H9 (cell line): ENCODE measurements around the gene AIFM2. TPM values are rescaled to one million over a fixed set of nuclear protein-coding genes. Genes with fewer than 3 reads are reported as not detected.

ENCODE experiments used
- DNase-seq: peaks from one replicate; pipeline ENCODE4 v3.0.0-alpha.2; 2017
- H2AFZ ChIP-seq: one replicate; pipeline ENCODE4 v1.6.1; 2013; ENCODE audit warnings: mild to moderate bottlenecking, low read length, control low read depth, moderate library complexity
- H2AK5ac ChIP-seq: 2 replicates; pipeline ENCODE4 v1.6.1; 2013; ENCODE audit warnings: low read length, control low read depth, mixed read lengths; ENCODE audit not compliant: insufficient read length
- H2BK120ac ChIP-seq: one replicate; pipeline ENCODE4 v1.6.1; 2013; ENCODE audit warnings: low read depth, mild to moderate bottlenecking, low read length, control low read depth, inconsistent platforms; ENCODE audit not compliant: poor library complexity, severe bottlenecking
- H2BK12ac ChIP-seq: 2 replicates; pipeline ENCODE4 v1.6.1; 2013; ENCODE audit warnings: low read length, control low read depth, mixed read lengths, low read depth; ENCODE audit not compliant: insufficient read length
- H2BK15ac ChIP-seq: 2 replicates; pipeline ENCODE4 v1.6.1; 2013; ENCODE audit warnings: low read depth, low read length, control low read depth
- H2BK20ac ChIP-seq: one replicate; pipeline ENCODE4 v1.6.1; 2013; ENCODE audit warnings: low read depth, mild to moderate bottlenecking, low read length, control low read depth, inconsistent platforms; ENCODE audit not compliant: poor library complexity, severe bottlenecking
- H2BK5ac ChIP-seq: 2 replicates; pipeline ENCODE4 v1.6.1; 2013; ENCODE audit warnings: low read length, control low read depth, mixed read lengths; ENCODE audit not compliant: insufficient read length
- H3K14ac ChIP-seq: 2 replicates; pipeline ENCODE4 v1.6.1; 2013; ENCODE audit warnings: low read length, control low read depth; ENCODE audit not compliant: insufficient read depth
- H3K18ac ChIP-seq: 2 replicates; pipeline ENCODE4 v1.6.1; 2013; ENCODE audit warnings: low read depth, mild to moderate bottlenecking, mixed read lengths, low read length, control low read depth; ENCODE audit not compliant: insufficient read length
- H3K23ac ChIP-seq: 2 replicates; pipeline ENCODE4 v1.6.1; 2013; ENCODE audit warnings: low read length, control low read depth, mixed read lengths, low read depth; ENCODE audit not compliant: insufficient read length
- H3K23me2 ChIP-seq: 2 replicates; pipeline ENCODE4 v1.6.1; 2013; ENCODE audit warnings: low read depth, mild to moderate bottlenecking, mixed read lengths, low read length, control low read depth; ENCODE audit not compliant: insufficient read length, poor library complexity, severe bottlenecking
- H3K27ac ChIP-seq: 2 replicates; pipeline ENCODE4 v1.5.1; 2013; ENCODE audit warnings: low read length, control low read depth, mixed read lengths, low read depth; ENCODE audit not compliant: insufficient read length
- H3K27me3 ChIP-seq: 2 replicates; pipeline ENCODE4 v1.6.1; 2013; ENCODE audit warnings: low read length, control low read depth, inconsistent platforms; ENCODE audit not compliant: insufficient read depth
- H3K4ac ChIP-seq: 2 replicates; pipeline ENCODE4 v1.6.1; 2013; ENCODE audit warnings: low read depth, mild to moderate bottlenecking, control low read depth, inconsistent platforms, low read length, moderate library complexity
- H3K4me1 ChIP-seq: 2 replicates; pipeline ENCODE4 v1.6.1; 2013; ENCODE audit warnings: low read length, control low read depth, inconsistent platforms; ENCODE audit not compliant: insufficient read depth
- H3K4me2 ChIP-seq: 2 replicates; pipeline ENCODE4 v1.6.1; 2013; ENCODE audit warnings: low read length, control low read depth, mixed read lengths; ENCODE audit not compliant: insufficient read length, insufficient read depth
- H3K56ac ChIP-seq: 2 replicates; pipeline ENCODE4 v1.6.1; 2013; ENCODE audit warnings: low read depth, mild to moderate bottlenecking, mixed read lengths, low read length, control low read depth; ENCODE audit not compliant: insufficient read length
- H3K79me1 ChIP-seq: 2 replicates; pipeline ENCODE4 v1.6.1; 2013; ENCODE audit warnings: low read depth, mild to moderate bottlenecking, moderate library complexity, low read length, control low read depth, inconsistent platforms; ENCODE audit not compliant: insufficient read depth, poor library complexity, severe bottlenecking
- H3K79me2 ChIP-seq: 2 replicates; pipeline ENCODE4 v1.6.1; 2013; ENCODE audit warnings: low read length, control low read depth, inconsistent platforms; ENCODE audit not compliant: insufficient read depth
- H3K9ac ChIP-seq: 2 replicates; pipeline ENCODE4 v1.6.1; 2013; ENCODE audit warnings: low read length, control low read depth, mixed read lengths; ENCODE audit not compliant: insufficient read length; ENCODE audit errors: extremely low read depth
- H3K9me3 ChIP-seq: one replicate; pipeline ENCODE4 v1.6.1; 2013; ENCODE audit warnings: low read depth, low read length, inconsistent platforms; ENCODE audit not compliant: control insufficient read depth
- H3T11ph ChIP-seq: one replicate; pipeline ENCODE4 v1.6.1; 2013; ENCODE audit warnings: mild to moderate bottlenecking, low read length, control low read depth, inconsistent platforms
- H4K20me1 ChIP-seq: one replicate; pipeline ENCODE4 v1.6.1; 2013; ENCODE audit not compliant: control insufficient read depth, insufficient read length, insufficient read depth
- H4K5ac ChIP-seq: 2 replicates; pipeline ENCODE4 v1.6.1; 2013; ENCODE audit warnings: low read depth, mild to moderate bottlenecking, mixed read lengths, low read length, control low read depth; ENCODE audit not compliant: insufficient read length
- H4K8ac ChIP-seq: replicated peaks from 2 replicates; pipeline ENCODE4 v1.6.1; 2013; ENCODE audit warnings: low read length, control low read depth, mixed read lengths, low read depth; ENCODE audit not compliant: insufficient read length
- H4K91ac ChIP-seq: 2 replicates; pipeline ENCODE4 v1.6.1; 2013; ENCODE audit warnings: low read depth, mild to moderate bottlenecking, moderate library complexity, mixed read lengths, low read length, control low read depth; ENCODE audit not compliant: insufficient read length
- H3K27ac Mint-ChIP-seq, 3 experiments: 2 replicates in 2 of 3; 3 replicates in 1 of 3; pipeline ENCODE4 v1.8.0; 2020 to 2021; ENCODE audit warnings: mixed read lengths in 3 of 3, mild to moderate bottlenecking in 1 of 3, moderate library complexity in 1 of 3
- H3K27me3 Mint-ChIP-seq: 2 replicates; pipeline ENCODE4 v1.8.0; 2021; ENCODE audit warnings: low read depth, mild to moderate bottlenecking, moderate library complexity, mixed read lengths
- H3K36me3 Mint-ChIP-seq, 3 experiments: 2 replicates in 2 of 3; 3 replicates in 1 of 3; pipeline ENCODE4 v1.8.0; 2020 to 2021; ENCODE audit warnings: low read depth in 3 of 3, mixed read lengths in 3 of 3; ENCODE audit not compliant: insufficient read depth in 1 of 3
- H3K4me1 Mint-ChIP-seq, 2 experiments: 2 replicates each; pipeline ENCODE4 v1.8.0; 2020; ENCODE audit warnings: mixed read lengths in 2 of 2
- H3K4me3 Mint-ChIP-seq, 2 experiments: 2 replicates in 1 of 2; 3 replicates in 1 of 2; pipeline ENCODE4 v1.8.0; 2020 to 2021; ENCODE audit warnings: mild to moderate bottlenecking in 2 of 2, mixed read lengths in 2 of 2, moderate library complexity in 1 of 2
- H3K9me3 Mint-ChIP-seq, 2 experiments: 2 replicates in 1 of 2; 3 replicates in 1 of 2; pipeline ENCODE4 v1.8.0; 2020; ENCODE audit warnings: mild to moderate bottlenecking in 2 of 2, mixed read lengths in 2 of 2, moderate library complexity in 1 of 2
- CTCF ChIP-seq: fragments of 200-600 bp; sonication (generic); conservative IDR thresholded peaks from 3 replicates; pipeline ENCODE4 v1.8.0; 2021; ENCODE audit warnings: antibody characterized with exemption, mild to moderate bottlenecking
- WGBS: extraction: QIAGEN DNeasy Blood & Tissue Kit; methylation state at CpG from one replicate; pipeline ENCODE4 v1.1.7; 2013; ENCODE audit warnings: missing lambda C conversion rate, low lambda C conversion rate, mixed read lengths; ENCODE audit not compliant: insufficient read length; ENCODE audit errors: extremely low coverage; 5-methylcytosine and 5-hydroxymethylcytosine counted together
- total RNA-seq: library from RNA; stranded (reverse); gene quantifications from 2 replicates; pipeline ENCODE4 v1.2.1, GENCODE V29; 2021

The AIFM2 gene
- total RNA-seq, 1 experiment from 2014 or later = 5.3 TPM

DNA sequence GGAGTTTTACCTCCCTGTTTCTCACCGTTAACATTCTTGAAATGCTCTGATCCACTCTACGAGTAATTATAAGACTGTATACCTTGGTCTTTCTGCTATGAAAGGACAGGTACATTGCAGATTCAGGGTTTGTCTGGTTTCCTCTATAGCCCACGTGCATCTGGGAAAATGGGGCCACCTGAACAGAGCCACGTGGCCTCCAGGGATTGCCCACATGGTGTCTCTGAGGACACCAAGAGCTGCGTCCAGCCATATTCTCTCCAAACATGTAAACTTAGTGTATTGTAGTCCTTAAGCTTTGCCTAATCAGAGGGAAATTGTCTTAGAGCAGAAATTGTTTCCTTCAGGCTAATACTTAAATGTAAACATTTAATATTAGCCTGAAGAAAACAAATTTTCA is 63.3 kb downstream of the AIFM2 start:
- Histone ChIP-seq H3K14ac (no peak overlapping the region), H2BK5ac (no peak overlapping the region), H4K5ac (no peak overlapping the region), H3K4ac (no peak overlapping the region), H3K4me1 (no peaks in the 10 kb centered on the region), H2AFZ (no peak overlapping the region), H3K79me2 (no peaks in the 10 kb centered on the region), H4K91ac (no peak overlapping the region), H3K23me2 (no peaks in the 10 kb centered on the region), H2AK5ac (no peak overlapping the region), H3K4me2 (no peak overlapping the region), H3K9ac (no peak overlapping the region), H3K27ac (no peak overlapping the region), H2BK15ac (no peak overlapping the region), H3K18ac (no peak overlapping the region), H3K23ac (no peak overlapping the region), H3K27me3 (no peaks in the 10 kb centered on the region), H2BK12ac (no peak overlapping the region), H3K9me3 (no peaks in the 10 kb centered on the region), H3K79me1 (no peaks in the 10 kb centered on the region), H4K8ac (no peak overlapping the region), H3T11ph (no peak overlapping the region), H2BK20ac (no peak overlapping the region), H2BK120ac (no peak overlapping the region), H3K56ac (no peak overlapping the region), H4K20me1 (no peaks in the 10 kb centered on the region)
- DNase-seq = no peak
- Mint-ChIP-seq H3K9me3 (no peaks in the 10 kb centered on the region), H3K36me3 (no peaks in the 10 kb centered on the region; a peak in 3 of 7 replicates), H3K4me3 (no peak overlapping the region), H3K27ac (no peak overlapping the region), H3K4me1 (no peaks in the 10 kb centered on the region), H3K27me3 (peaks cover 20% of the 10 kb centered on the region)
- no CpG with 5 or more reads among the region's 5 CpGs for WGBS
- TF ChIP-seq CTCF = no peak
